C4-2B (cell line): ENCODE measurements around the gene PSEN1.

ENCODE experiments used
- H3K27ac ChIP-seq: fragments of 450-650 bp; 2 replicates; pipeline ENCODE4 v1.5.1; 2017
- ZFX ChIP-seq: fragments of 450-650 bp; IDR thresholded peaks from 2 replicates; pipeline ENCODE4 v1.6.1; 2017
- TF ChIP-seq, protein P1 (sequence below): fragments of 450-650 bp; conservative IDR thresholded peaks from 2 replicates; pipeline ENCODE4 v1.5.1; 2017; ENCODE audit warnings: mild to moderate bottlenecking

Gene PSEN1

DNA sequence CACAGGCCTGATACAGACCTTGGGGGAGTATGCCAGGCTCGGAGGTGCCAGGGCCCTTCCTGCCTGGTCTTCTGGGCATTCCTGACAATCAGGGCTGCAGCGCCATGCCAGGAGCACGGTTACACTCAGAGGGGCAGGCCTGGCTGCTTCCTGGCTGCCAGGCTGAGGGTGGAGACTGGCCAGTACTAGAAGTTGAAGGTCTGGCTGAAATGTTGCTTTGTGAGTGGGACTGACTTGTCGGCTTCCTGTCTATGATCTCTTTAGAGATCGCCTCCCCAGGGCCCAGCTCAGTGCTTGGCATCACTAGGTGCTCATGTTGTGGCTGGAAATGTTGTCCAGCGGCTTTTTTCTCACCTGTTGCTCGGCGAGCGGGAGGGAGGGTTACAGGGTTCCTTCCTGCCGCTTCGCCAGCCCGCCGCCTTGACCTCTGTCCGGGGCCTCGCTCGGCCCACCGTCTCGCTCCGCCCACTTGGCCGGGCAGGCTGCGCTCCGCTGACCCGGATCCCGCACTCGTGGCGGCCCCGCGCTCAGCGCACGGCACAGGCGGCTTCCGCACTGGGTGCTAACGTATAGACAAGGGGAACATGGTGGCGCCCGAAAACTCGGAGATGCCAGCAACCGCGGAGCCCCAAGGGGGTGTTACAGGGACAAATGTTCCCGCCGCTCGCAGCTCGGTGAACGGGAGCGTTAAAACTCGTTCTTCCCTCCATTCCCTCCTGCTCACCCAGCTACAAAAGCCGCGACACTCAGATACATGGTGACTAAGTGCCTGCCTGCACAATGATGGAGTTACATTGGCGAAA lies 133.6 kb downstream of the PSEN1 start:
- no peak overlapping the region for H3K27ac ChIP-seq
- TF ChIP-seq, protein P1, sequence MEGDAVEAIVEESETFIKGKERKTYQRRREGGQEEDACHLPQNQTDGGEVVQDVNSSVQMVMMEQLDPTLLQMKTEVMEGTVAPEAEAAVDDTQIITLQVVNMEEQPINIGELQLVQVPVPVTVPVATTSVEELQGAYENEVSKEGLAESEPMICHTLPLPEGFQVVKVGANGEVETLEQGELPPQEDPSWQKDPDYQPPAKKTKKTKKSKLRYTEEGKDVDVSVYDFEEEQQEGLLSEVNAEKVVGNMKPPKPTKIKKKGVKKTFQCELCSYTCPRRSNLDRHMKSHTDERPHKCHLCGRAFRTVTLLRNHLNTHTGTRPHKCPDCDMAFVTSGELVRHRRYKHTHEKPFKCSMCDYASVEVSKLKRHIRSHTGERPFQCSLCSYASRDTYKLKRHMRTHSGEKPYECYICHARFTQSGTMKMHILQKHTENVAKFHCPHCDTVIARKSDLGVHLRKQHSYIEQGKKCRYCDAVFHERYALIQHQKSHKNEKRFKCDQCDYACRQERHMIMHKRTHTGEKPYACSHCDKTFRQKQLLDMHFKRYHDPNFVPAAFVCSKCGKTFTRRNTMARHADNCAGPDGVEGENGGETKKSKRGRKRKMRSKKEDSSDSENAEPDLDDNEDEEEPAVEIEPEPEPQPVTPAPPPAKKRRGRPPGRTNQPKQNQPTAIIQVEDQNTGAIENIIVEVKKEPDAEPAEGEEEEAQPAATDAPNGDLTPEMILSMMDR, result no peak
- no peak for TF ChIP-seq ZFX

DNA sequence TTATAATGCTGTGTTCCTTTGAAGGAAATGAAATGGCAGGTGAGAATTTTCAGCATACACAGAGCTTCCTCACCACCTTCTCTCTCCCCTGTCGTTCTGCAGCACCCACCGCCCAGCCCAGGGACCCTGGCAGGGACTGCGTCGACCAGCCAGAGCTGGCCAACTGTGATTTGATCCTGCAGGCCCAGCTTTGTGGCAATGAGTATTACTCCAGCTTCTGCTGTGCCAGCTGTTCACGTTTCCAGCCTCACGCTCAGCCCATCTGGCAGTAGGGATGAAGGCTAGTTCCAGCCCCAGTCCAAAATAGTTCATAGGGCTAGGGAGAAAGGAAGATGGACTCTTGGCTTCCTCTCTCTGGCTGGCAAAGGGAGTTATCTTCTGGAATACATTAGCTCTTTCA lies 136.1 kb downstream of the PSEN1 start:
- H3K27ac ChIP-seq, result no peak overlapping the region
- TF ChIP-seq ZFX, result no peak
- TF ChIP-seq, protein P1, result no peak
